ENCODE results near the gene KCNK6.
"Not testable (repeated sequence)": the region's sequence is repeated elsewhere in the genome, so short reads cannot be mapped to it uniquely, and the experiment has no call there.

KCNK6 gene

DNA sequence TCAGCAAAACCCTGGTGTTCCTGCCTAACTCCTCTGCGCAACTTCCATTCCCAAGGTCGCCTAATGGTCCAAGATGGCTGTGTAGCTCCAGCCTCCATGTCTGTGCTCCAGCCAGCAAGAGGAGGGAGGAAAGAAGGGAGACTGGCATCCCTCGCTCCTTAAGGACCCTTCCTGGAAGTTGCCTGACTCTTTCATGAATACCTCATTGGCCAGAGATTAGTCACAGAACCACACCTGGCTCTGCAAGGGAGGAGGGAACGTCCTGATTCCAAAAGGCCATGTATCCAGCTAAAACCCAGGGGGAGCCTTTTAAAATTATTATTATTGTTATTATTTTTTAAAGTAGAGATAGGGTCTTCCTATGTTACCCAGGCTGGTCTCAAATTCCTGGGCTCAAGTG is 4.8 kb downstream of the KCNK6 start:
- no peak for DNase-seq

DNA sequence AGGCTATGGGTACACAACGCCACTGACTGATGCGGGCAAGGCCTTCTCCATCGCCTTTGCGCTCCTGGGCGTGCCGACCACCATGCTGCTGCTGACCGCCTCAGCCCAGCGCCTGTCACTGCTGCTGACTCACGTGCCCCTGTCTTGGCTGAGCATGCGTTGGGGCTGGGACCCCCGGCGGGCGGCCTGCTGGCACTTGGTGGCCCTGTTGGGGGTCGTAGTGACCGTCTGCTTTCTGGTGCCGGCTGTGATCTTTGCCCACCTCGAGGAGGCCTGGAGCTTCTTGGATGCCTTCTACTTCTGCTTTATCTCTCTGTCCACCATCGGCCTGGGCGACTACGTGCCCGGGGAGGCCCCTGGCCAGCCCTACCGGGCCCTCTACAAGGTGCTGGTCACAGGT is 6.9 kb downstream of the KCNK6 start:
- no peak for DNase-seq

GRCh38 chr19:38329651-38330050 is 10.0 kb downstream of the KCNK6 start:
- no peak for DNase-seq

DNA sequence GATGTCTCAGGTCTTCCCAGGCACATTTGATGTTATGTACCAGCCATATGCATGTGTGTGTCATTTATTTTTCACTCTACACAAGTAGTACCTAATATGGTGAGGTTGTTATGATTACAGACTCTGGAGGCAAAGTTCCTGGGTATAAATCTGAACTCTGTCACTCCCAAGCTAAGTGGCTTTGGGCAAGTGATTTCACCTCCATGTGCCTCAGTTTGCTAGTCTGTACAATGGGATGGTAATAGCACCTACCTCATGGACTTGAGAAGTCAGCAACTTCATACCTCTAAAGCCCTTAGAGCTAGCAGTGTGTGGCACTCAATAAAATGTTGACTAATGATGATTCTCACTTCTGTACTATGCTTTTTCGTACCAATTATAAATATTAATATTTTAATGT is 12.1 kb downstream of the KCNK6 start:
- DNase-seq, result no peak

GRCh38 chr19:38333245-38333644 is 13.6 kb downstream of the KCNK6 start:
- no peak for DNase-seq

GRCh38 chr19:38335949-38336637 is 16.4 kb downstream of the KCNK6 start:
- DNase-seq, result peak; percentile 96

GRCh38 chr19:38336638-38337359 is 17.2 kb downstream of the KCNK6 start:
- peak; percentile 97 for DNase-seq

DNA sequence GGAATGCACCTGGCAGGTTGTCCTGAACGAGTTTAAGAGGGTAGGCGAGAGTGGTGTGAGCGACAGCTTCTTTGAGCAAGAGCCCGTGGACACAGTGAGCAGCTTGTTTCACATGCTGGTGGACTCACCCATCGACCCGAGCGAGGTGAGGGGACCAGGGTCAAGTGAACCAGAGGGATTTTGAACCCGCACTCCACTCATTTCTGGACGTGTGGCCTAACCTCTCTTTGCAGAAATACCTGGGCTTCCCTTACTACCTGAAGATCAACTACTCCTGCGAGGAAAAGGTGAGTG is 17.7 kb downstream of the KCNK6 start:
- no peak for DNase-seq

DNA sequence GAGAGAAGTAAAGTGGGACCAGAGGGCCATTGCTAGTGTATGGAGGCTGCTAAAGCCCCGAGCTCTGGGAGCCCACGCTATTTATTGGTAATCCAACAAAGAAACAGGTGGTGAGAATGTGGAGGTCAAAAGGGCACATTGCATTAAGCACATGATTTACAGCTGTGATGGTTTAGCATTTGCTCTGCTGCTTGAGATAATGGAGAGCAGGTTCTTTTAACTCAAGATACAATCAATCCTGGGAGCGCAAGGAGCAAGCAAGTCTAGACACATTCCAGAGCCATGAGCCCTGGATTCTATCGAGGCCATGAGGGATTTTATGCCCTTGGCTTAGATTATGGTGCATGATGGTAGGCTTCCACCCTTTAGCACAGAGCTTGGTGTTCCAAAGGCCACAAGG is 19.4 kb downstream of the KCNK6 start:
- DNase-seq, result not testable (repeated sequence)

DNA sequence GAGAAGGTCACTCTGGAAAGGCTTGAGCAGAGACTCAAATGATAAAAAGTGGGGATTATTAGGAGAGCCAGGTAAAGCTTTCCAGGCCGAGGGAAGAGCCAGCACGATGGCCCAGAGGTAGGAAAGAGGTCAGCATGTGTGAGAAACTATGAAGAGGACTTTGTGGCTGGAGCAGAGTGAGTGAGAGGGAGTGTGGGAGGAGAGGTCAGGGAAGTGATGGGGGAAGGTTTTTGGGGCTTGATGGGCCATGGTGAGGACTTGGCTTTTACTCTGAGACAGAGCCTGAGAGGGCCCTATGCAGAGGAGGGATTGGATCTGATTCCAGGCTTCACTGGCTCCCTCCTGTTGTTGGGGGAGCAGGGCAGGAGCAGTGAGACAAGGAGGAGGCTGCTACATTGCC is 21.3 kb downstream of the KCNK6 start:
- no peak for DNase-seq

GRCh38 chr19:38346837-38347236 is 27.2 kb downstream of the KCNK6 start:
- DNase-seq, result no peak

DNA sequence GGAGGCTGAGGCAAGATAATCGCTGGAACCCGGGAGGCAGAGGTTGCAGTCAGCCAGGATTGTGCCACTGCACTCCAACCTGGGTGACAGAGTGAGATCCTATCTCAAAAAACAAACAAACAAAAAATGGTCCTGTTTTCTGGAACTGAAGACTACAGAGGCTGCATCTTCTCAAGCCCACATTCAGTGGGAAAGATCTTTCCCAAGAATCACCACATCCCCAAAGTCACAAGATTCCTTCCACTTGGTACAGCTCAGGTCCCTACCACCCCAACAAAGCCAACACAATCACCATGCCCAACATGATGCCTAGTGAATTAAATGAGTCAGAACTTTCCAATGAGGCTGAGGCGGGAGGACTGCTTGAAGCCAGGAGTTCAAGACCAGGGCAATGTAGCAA is 31.2 kb downstream of the KCNK6 start:
- no peak for DNase-seq

- DNase-seq, result no peak
Measured at GRCh38 chr19:38351865-38352395, 32.3 kb downstream of the KCNK6 start.

DNA sequence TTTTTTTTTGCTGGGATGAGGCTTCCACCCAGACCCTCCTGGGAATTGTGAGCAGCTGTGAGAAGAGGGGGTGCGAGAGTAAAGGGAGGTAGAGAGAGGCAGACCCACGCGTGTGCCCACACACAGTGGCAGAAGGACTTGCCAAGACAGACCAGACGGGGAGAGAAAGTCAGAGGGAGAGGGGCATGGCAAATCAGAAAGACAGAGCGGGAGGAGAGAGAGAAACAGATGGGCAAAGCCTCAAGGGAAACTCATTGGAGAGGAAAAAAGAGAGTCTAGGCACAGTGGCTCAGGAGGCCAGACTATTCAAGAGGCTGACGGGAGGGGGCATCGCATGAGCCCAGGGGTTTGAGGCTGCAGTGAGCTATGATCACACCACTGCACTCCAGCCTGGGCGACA is 33.0 kb downstream of the KCNK6 start:
- DNase-seq, result no peak

DNA sequence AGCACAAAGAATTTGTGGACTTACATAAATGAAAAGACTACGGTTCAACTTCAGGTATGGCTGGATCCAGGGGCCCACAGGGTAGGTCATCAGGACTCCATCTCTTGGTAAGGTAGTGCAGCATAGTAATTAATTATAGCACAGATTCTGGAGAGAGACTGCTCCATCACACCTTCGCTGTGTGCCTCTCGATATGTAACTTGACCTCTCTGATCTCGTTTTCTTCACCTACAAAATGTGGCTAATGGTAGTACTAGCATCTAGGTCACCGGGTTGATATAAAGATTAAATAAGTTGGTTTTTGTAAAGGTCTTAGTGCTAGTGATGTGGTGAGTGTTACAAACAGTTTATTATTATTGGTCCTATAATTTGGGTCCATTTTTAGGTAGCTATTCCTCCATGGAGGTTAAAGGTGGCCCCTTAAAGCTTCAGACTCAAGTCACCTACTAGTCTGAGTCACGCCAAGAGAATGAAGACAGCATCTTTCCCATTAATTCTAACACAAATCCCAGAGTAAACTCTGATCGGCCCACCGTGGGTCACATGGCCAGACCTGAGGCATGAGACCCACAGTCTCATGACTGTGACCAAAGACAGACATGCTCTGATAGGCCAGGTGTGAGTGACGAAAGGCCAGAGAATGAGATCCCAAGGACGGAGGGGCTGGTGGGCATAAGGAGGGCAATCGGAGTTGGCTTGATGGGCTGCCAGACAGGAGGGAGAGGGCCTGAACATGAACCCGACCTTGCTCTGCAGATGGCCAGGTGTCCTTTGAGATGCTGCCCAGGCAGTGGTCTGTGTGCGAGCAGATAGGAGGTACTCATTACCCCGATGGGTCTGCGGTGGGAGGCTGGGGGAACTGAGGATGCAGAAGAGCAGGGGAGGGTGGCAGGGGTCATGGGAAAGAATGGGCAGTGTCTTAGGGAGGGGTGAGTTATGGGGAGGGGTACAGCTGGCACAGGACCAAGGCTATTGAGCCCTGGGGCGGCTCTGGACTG is 36.4 kb downstream of the KCNK6 start:
- no peak for DNase-seq

- DNase-seq, result no peak
Measured at GRCh38 chr19:38358071-38358470, 38.4 kb downstream of the KCNK6 start.

DNA sequence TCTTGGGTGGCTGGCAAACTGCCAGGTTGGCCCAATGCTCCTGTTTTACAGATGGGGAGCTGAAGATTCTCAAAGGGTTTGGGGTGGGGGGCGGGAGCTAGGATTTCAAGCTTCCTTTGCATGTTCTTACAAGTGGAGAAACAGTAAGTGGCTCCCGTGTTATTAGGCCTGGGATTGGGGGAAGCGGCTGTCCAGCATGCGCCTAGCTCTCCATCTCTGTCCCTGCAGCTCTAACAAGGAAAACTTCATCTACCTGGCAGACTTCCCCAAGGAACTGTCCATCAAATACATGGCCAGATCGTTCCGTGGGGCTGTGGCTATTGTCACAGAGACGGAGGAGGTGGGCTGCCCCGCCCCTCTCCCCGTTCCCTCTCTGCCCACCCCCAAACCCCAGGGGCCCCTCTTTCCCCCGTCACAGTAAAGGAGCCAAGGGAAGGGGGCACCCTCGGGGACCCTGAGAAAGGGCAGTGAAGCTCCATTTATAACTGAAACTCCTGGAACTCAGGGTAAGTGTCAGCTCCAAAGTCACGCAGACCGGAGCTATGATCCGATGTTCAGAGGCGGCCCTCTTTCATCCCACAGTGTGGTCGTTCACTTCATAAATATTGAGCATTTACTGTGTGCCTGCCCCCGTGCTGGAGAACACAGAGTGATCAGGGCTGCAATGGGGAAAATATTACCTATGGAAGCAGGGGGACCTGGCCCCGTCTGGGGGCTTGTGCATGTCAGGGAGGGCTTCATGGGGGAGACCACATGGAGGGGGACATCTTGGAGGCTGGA is 39.8 kb downstream of the KCNK6 start:
- DNase-seq, result no peak

- no peak for DNase-seq
Measured at GRCh38 chr19:38360351-38360750, 40.7 kb downstream of the KCNK6 start.

- DNase-seq, result no peak
Measured at GRCh38 chr19:38360839-38361631, 41.4 kb downstream of the KCNK6 start.

GRCh38 chr19:38361633-38362075 is 42.0 kb downstream of the KCNK6 start:
- DNase-seq, result peak; percentile 70

DNA sequence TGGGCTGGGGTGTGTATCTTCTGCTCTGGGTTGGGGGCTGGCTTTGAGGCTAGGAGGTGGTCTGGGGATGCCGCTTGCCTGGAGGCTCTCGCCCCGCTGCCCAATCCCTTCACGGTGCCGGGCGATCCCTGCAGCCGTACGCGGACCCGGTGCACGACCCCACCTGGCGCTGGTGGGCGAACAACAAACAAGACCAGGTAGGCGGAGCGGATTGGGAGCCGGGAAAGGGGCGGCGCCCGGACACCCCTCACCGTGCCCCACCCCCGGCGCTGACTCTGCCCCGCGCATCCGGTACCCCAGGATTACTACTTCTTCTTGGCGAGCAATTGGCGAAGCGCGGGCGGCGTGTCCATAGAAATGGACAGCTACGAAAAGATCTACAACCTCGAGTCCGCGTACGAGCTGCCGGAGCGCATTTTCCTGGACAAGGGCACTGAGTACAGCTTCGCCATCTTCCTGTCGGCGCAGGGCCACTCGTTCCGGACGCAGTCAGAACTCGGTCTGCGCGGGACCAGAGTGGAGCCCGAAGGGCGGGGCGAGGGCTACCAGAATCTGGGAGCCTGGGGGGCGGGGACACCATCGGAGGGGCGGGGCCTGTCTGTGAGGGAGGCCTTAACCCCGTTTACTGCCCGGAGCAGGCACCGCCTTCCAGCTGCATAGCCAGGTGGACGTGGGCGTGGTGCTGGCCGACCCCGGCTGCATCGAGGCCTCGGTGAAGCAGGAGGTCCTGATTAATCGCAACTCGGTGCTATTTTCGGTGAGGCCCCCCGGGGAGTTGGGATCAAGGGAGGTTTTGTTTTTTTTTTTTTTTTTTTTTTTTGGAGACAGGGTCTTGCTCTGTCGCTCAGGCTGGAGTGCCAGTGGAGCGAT is 42.7 kb downstream of the KCNK6 start:
- DNase-seq, result peak; percentile 80

All from CD4-positive, alpha-beta T cell treated with Interleukin-17A for 1 hour (primary cell).